Measurements from ENCODE around the gene SOBP. TPM values are rescaled to one million over a fixed set of nuclear protein-coding genes. Genes with fewer than 3 reads are reported as not detected.

Gene SOBP
- total and polyA plus RNA-seq, 2 donors (not counting 3 experiments of a cell fraction or from before 2014, with no cell fraction given), result 0.35 to 6.6 TPM

GRCh38 chr6:107704347-107705013 lies 214.6 kb downstream of the SOBP start:
- DNase-seq (ENCODE audit: low read depth, low spot score) (peak; percentile 58), FAIRE-seq (peak; percentile 95)
- Histone ChIP-seq H4K20me1 (replicated peaks; ENCODE audit: control insufficient read depth, extremely low read depth, insufficient read depth, low read length) (no peaks in the 10 kb centered on the region), H3K4me2 (ENCODE audit: insufficient read depth, low read length) (peak overlapping the region; percentile 21), H3K27me3 (ENCODE audit: control insufficient read depth in 2 of 2, insufficient read depth in 2 of 2, low read length in 2 of 2) (peaks cover 10 to 14% of the 10 kb centered on the region in 2 experiments), H3K9me1 (replicated peaks; ENCODE audit: control insufficient read depth, extremely low read depth, insufficient read depth, low read length) (no peaks in the 10 kb centered on the region), H3K27ac (ENCODE audit: insufficient read depth, low read depth, low read length) (no peak overlapping the region), H3K4me1 (ENCODE audit: control insufficient read depth, extremely low read depth, insufficient read depth, low read length) (no peaks in the 10 kb centered on the region), H3K4me3 (replicated peaks in 1 of 3; ENCODE audit: insufficient read depth in 1 of 3, low read depth in 1 of 3, low read length in 3 of 3) (no peak overlapping the region), H3K79me2 (ENCODE audit: control insufficient read depth, insufficient read depth, low read length) (no peaks in the 10 kb centered on the region), H3K9ac (replicated peaks; ENCODE audit: extremely low read depth, insufficient read depth, low read length) (no peak overlapping the region), H2AFZ (ENCODE audit: low read depth, low read length) (no peak overlapping the region), H3K36me3 (ENCODE audit: control insufficient read depth in 2 of 2, extremely low read depth in 1 of 2, insufficient read depth in 2 of 2, low read length in 2 of 2) (no peaks in the 10 kb centered on the region), H3K9me3 (replicated peaks; ENCODE audit: control insufficient read depth, insufficient read depth, low read length) (no peaks in the 10 kb centered on the region)
- ChIA-PET POLR2A (no interaction called here), CTCF (interaction anchor here (0.6 to 2.2 kb wide), 8 partner anchors 14 to 525 kb away, joined by 3 to 10 read pairs (median 5); no protein-coding TSS in a partner anchor)
- TF ChIP-seq JUN (IDR thresholded peaks at IDR 0.05; ENCODE audit: borderline replicate concordance, insufficient read depth, insufficient read length, low read depth), result no peak
- no peak for TF ChIP-seq FOS (IDR thresholded peaks at IDR 0.05; ENCODE audit: borderline replicate concordance, insufficient read depth, low read length)
- no peak for TF ChIP-seq MYC (IDR thresholded peaks at IDR 0.05; ENCODE audit: low read depth, low read length)
- TF ChIP-seq POLR2AphosphoS5 (IDR thresholded peaks at IDR 0.05; ENCODE audit: insufficient read depth, low read depth, low read length), result no peak
- TF ChIP-seq, protein P1, sequence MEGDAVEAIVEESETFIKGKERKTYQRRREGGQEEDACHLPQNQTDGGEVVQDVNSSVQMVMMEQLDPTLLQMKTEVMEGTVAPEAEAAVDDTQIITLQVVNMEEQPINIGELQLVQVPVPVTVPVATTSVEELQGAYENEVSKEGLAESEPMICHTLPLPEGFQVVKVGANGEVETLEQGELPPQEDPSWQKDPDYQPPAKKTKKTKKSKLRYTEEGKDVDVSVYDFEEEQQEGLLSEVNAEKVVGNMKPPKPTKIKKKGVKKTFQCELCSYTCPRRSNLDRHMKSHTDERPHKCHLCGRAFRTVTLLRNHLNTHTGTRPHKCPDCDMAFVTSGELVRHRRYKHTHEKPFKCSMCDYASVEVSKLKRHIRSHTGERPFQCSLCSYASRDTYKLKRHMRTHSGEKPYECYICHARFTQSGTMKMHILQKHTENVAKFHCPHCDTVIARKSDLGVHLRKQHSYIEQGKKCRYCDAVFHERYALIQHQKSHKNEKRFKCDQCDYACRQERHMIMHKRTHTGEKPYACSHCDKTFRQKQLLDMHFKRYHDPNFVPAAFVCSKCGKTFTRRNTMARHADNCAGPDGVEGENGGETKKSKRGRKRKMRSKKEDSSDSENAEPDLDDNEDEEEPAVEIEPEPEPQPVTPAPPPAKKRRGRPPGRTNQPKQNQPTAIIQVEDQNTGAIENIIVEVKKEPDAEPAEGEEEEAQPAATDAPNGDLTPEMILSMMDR (IDR thresholded peaks at IDR 0.05; ENCODE audit: extremely low read depth in 1 of 2, insufficient read depth in 1 of 2, low read depth in 1 of 2, low read length in 2 of 2), result peak; percentile 60 to 68
- TF ChIP-seq MAX (IDR thresholded peaks at IDR 0.05; ENCODE audit: insufficient read depth, insufficient read length), result no peak
- no peak for TF ChIP-seq POLR2A (IDR thresholded peaks at IDR 0.05; ENCODE audit: low read depth, low read length)
- BruUV-seq (replicated peaks), result no TSS peak
- dilution Hi-C loops (cut with MboI; ENCODE audit: extremely low pct_ligation_motif_present, low sequenced_read_pairs) (no loop called here), intact Hi-C loops (cut with micrococcal nuclease) (loop anchor here (1.0 to 10.0 kb wide), 5 partner anchors 29 to 1370 kb away; no protein-coding TSS in a partner anchor)
